TTC549 (cell line): Measurements from ENCODE around the gene RIGI.
"Not testable (repeated sequence)": the region's sequence is repeated elsewhere in the genome, so short reads cannot be mapped to it uniquely, and the experiment has no call there.

Source experiments
- FAIRE-seq: peaks from 2 replicates; lab custom pipeline; 2012; peaks lifted over from hg19 to GRCh38; lab: Jason Lieb, UNC

Gene RIGI

GRCh38 chr9:32526041-32526706, at the start of gene RIGI:
RIGI (minus strand) TSS chr9:32526196; CDS start chr9:32526166, 30 bp downstream.
- no peak for FAIRE-seq

- no peak for FAIRE-seq
These were observed 48.9 kb upstream of the RIGI start for GRCh38 chr9:32574858-32575257.

GRCh38 chr9:32573821-32574220, 47.8 kb upstream of the RIGI start:
- no peak for FAIRE-seq

GRCh38 chr9:32572900-32573523, 47.0 kb upstream of the RIGI start, which contains the start of gene NDUFB6:
NDUFB6 (minus strand) TSS chr9:32573159; CDS start chr9:32573060, 99 bp downstream.
- peak; percentile 33 for FAIRE-seq

GRCh38 chr9:32571969-32572899, 46.2 kb upstream of the RIGI start:
- peak; percentile 52 for FAIRE-seq

GRCh38 chr9:32570262-32570661, 44.3 kb upstream of the RIGI start:
- FAIRE-seq, result no peak

- no peak for FAIRE-seq
These were observed 40.8 kb upstream of the RIGI start for GRCh38 chr9:32566770-32567169.

GRCh38 chr9:32565967-32566366, 40.0 kb upstream of the RIGI start:
- no peak for FAIRE-seq

- FAIRE-seq, result no peak
These were observed 32.5 kb upstream of the RIGI start for GRCh38 chr9:32558408-32558934.

- FAIRE-seq, result no peak
These were observed 28.6 kb upstream of the RIGI start for GRCh38 chr9:32554591-32554990.

GRCh38 chr9:32554107-32554506, 28.1 kb upstream of the RIGI start:
- no peak for FAIRE-seq

GRCh38 chr9:32552172-32552872, 26.3 kb upstream of the RIGI start, which contains the start of the genes SMIM27 and TOPORS:
SMIM27 (plus strand) TSS chr9:32552327; CDS start chr9:32552435, 108 bp downstream.
TOPORS (minus strand) TSS chr9:32552586; CDS start chr9:32552436, 150 bp downstream.
- peak; percentile 31 for FAIRE-seq

GRCh38 chr9:32551276-32552051, 25.5 kb upstream of the RIGI start:
- FAIRE-seq, result no peak

GRCh38 chr9:32550562-32551275, 24.7 kb upstream of the RIGI start:
- no peak for FAIRE-seq

- FAIRE-seq, result no peak
These were observed 24.2 kb upstream of the RIGI start for GRCh38 chr9:32550150-32550561.

GRCh38 chr9:32548213-32548612, 22.2 kb upstream of the RIGI start:
- not testable (repeated sequence) for FAIRE-seq

GRCh38 chr9:32545884-32546283, 19.9 kb upstream of the RIGI start:
- no peak for FAIRE-seq

- FAIRE-seq, result no peak
These were observed 17.1 kb upstream of the RIGI start for GRCh38 chr9:32543047-32543446.

GRCh38 chr9:32533816-32534215, 7.8 kb upstream of the RIGI start:
- FAIRE-seq, result no peak

- FAIRE-seq, result no peak
These were observed 7.3 kb upstream of the RIGI start for GRCh38 chr9:32533336-32533735.
